Endothelial cell of umbilical vein (primary cell): ENCODE measurements around the gene ZBTB40. TPM values are rescaled to one million over a fixed set of nuclear protein-coding genes. Genes with fewer than 3 reads are reported as not detected.

ENCODE experiments used
- BruUV-seq: library from RNA; stranded (reverse); fragments of 400-500 nt; replicated peaks from 2 replicates; lab custom pipeline; 2021; lab: Mats Ljungman, UMichigan
- CTCF ChIA-PET: fragments of 300-600, 350-600 bp; sonication (Branson Sonifier 250); formaldehyde crosslinking; loops from one replicate; lab custom pipeline; 2021; ENCODE audit warnings: antibody characterized with exemption, inconsistent platforms; lab: Charles Lee
- POLR2A ChIA-PET: fragments of 300-600, 350-600 bp; sonication (Branson Sonifier 250); formaldehyde crosslinking; loops from one replicate; lab custom pipeline; 2021; ENCODE audit warnings: antibody characterized with exemption, inconsistent platforms; lab: Charles Lee
- DNase-seq: peaks from one replicate; pipeline ENCODE4 v3.0.0-alpha.2; 2011; ENCODE audit warnings: low read depth, low spot score
- FAIRE-seq: peaks from 2 replicates; lab custom pipeline; 2011; peaks lifted over from hg19 to GRCh38; lab: Jason Lieb, UNC
- H2AFZ ChIP-seq: 2 replicates; pipeline ENCODE4 v1.6.0; 2012; ENCODE audit warnings: low read depth, low read length, control low read depth, inconsistent platforms
- H3K27ac ChIP-seq: 2 replicates; pipeline ENCODE4 v1.5.1; 2011; ENCODE audit warnings: low read depth, mild to moderate bottlenecking, control low read depth, low read length, moderate library complexity; ENCODE audit not compliant: insufficient read depth
- H3K27me3 ChIP-seq, 2 experiments: 2 replicates each; pipeline versions ENCODE4 v1.6.0 to v1.6.1; 2011; ENCODE audit warnings: low read length in 2 of 2, mixed read lengths in 1 of 2; ENCODE audit not compliant: control insufficient read depth in 2 of 2, insufficient read depth in 2 of 2
- H3K36me3 ChIP-seq, 2 experiments: 2 replicates in 1 of 2; 3 replicates in 1 of 2; pipeline ENCODE4 v1.5.1; 2011; ENCODE audit warnings: low read length in 2 of 2, mild to moderate bottlenecking in 1 of 2, moderate library complexity in 1 of 2; ENCODE audit not compliant: control insufficient read depth in 2 of 2, insufficient read depth in 2 of 2; ENCODE audit errors: extremely low read depth in 1 of 2
- H3K4me1 ChIP-seq: 3 replicates; pipeline ENCODE4 v1.5.1; 2011; ENCODE audit warnings: mild to moderate bottlenecking, low read length; ENCODE audit not compliant: control insufficient read depth, insufficient read depth; ENCODE audit errors: extremely low read depth
- H3K4me2 ChIP-seq: 2 replicates; pipeline ENCODE4 v1.6.1; 2011; ENCODE audit warnings: low read length, control low read depth, mixed read lengths; ENCODE audit not compliant: insufficient read depth
- H3K4me3 ChIP-seq, 3 experiments: fragments of 200-600 bp in 1 of 3; sonication (generic), shearing (Covaris generic) in 1 of 3; replicated peaks in 1 of 3; 2 replicates each; pipeline ENCODE4 v1.5.1; 2011 to 2016; ENCODE audit warnings: control low read depth in 3 of 3, low read length in 3 of 3, mild to moderate bottlenecking in 2 of 3, inconsistent platforms in 1 of 3, low read depth in 1 of 3, moderate library complexity in 1 of 3; ENCODE audit not compliant: insufficient read depth in 1 of 3
- H3K79me2 ChIP-seq: 2 replicates; pipeline ENCODE4 v1.6.0; 2012; ENCODE audit warnings: low read length, inconsistent platforms; ENCODE audit not compliant: control insufficient read depth, insufficient read depth
- H3K9ac ChIP-seq: replicated peaks from 2 replicates; pipeline ENCODE3; 2011; ENCODE audit warnings: low read length, control low read depth; ENCODE audit not compliant: insufficient read depth; ENCODE audit errors: extremely low read depth
- H3K9me1 ChIP-seq: replicated peaks from 3 replicates; pipeline ENCODE4 v1.6.0; 2011; ENCODE audit warnings: mild to moderate bottlenecking, low read length; ENCODE audit not compliant: control insufficient read depth, insufficient read depth; ENCODE audit errors: extremely low read depth
- H3K9me3 ChIP-seq: replicated peaks from 2 replicates; pipeline ENCODE4 v1.5.1; 2012; ENCODE audit warnings: low read length, inconsistent platforms; ENCODE audit not compliant: control insufficient read depth, insufficient read depth
- H4K20me1 ChIP-seq: replicated peaks from 2 replicates; pipeline ENCODE3; 2011; ENCODE audit warnings: mild to moderate bottlenecking, low read length; ENCODE audit not compliant: control insufficient read depth, insufficient read depth; ENCODE audit errors: extremely low read depth
- EZH2 ChIP-seq: IDR thresholded peaks from 2 replicates; pipeline ENCODE4 v1.6.1; 2012; ENCODE audit warnings: borderline replicate concordance, low read depth, mild to moderate bottlenecking, moderate library complexity, low read length, inconsistent platforms; ENCODE audit not compliant: severe bottlenecking
- FOS ChIP-seq: IDR thresholded peaks from 2 replicates; pipeline ENCODE4 v1.6.1; 2011; ENCODE audit warnings: mild to moderate bottlenecking, low read length, moderate library complexity, borderline replicate concordance; ENCODE audit not compliant: insufficient read depth
- GATA2 ChIP-seq: IDR thresholded peaks from 2 replicates; pipeline ENCODE4 v1.7.0; 2011; ENCODE audit warnings: low read depth, mild to moderate bottlenecking, moderate library complexity, mixed read lengths, low read length; ENCODE audit not compliant: insufficient read length, insufficient read depth
- JUN ChIP-seq: IDR thresholded peaks from 2 replicates; pipeline ENCODE4 v1.6.1; 2011; ENCODE audit warnings: borderline replicate concordance, low read depth; ENCODE audit not compliant: insufficient read length, insufficient read depth
- MYC ChIP-seq: IDR thresholded peaks from one replicate; pipeline ENCODE4 v1.6.1; 2011; ENCODE audit warnings: mild to moderate bottlenecking, low read depth, low read length
- POLR2A ChIP-seq: IDR thresholded peaks from 2 replicates; pipeline ENCODE4 v1.6.1; 2012; ENCODE audit warnings: low read depth, mild to moderate bottlenecking, control low read depth, low read length
- dilution Hi-C: fragments of 300-500 bp; cut with MboI; formaldehyde crosslinking; loops from one replicate; pipeline ENCODE4 v1.15.0; 2019; ENCODE audit warnings: low sequenced_read_pairs; ENCODE audit not compliant: extremely low pct_ligation_motif_present
- intact Hi-C: fragments of 100-400 bp; cut with micrococcal nuclease; formaldehyde crosslinking; loops from one replicate; pipeline ENCODE4 v1.10.0; 2022
- polyA plus RNA-seq, 4 experiments: library from polyadenylated mRNA; depleted of rRNA in 3 of 4; stranded (reverse) in 3 of 4; unstranded in 1 of 4; fragments of >200 nt; gene quantifications; 2 replicates each; pipeline versions ENCODE4 v1.2.1 to v1.2.3, GENCODE V29; 2011 to 2012; ENCODE audit warnings: missing spikeins in 1 of 4
- total RNA-seq: library from RNA; stranded (reverse); gene quantifications from 2 replicates; pipeline ENCODE4 v1.2.3, GENCODE V29; 2021
- TF ChIP-seq, protein P1 (sequence below): IDR thresholded peaks from 2 replicates; pipeline ENCODE4 v1.6.1; 2011; ENCODE audit not compliant: insufficient read depth, insufficient read length
- TF ChIP-seq, protein P2 (sequence below), 2 donors: IDR thresholded peaks; 1 replicate in 1 of 2; 2 replicates in 1 of 2; pipeline ENCODE4 v1.5.1; 2011; ENCODE audit warnings: low read length in 2 of 2, mild to moderate bottlenecking in 2 of 2, moderate library complexity in 2 of 2, control low read depth in 1 of 2, inconsistent platforms in 1 of 2, low read depth in 1 of 2; ENCODE audit not compliant: insufficient read depth in 1 of 2; ENCODE audit errors: extremely low read depth in 1 of 2

The ZBTB40 gene
- total and polyA plus RNA-seq, 2 donors (not counting 3 experiments of a cell fraction or from before 2014, with no cell fraction given), result 12.3 to 21.3 TPM

- peak overlapping the region; percentile 5 for H3K4me2 ChIP-seq
- CTCF ChIA-PET, result interaction anchor here (0.7 to 1.2 kb wide), 4 partner anchors 12 to 36 kb away, joined by 3 to 4 read pairs (median 3); no protein-coding TSS in a partner anchor
- H3K9ac ChIP-seq, result no peak overlapping the region
- POLR2A ChIA-PET, result no interaction called here
- H3K27ac ChIP-seq, result peak overlapping the region; percentile 42
- peaks cover 16% of the 10 kb centered on the region for H3K79me2 ChIP-seq
- DNase-seq, result peak; percentile 79
- TF ChIP-seq POLR2A, result no peak
- TF ChIP-seq, protein P1, sequence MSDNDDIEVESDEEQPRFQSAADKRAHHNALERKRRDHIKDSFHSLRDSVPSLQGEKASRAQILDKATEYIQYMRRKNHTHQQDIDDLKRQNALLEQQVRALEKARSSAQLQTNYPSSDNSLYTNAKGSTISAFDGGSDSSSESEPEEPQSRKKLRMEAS, result no peak
- TF ChIP-seq, protein P2, sequence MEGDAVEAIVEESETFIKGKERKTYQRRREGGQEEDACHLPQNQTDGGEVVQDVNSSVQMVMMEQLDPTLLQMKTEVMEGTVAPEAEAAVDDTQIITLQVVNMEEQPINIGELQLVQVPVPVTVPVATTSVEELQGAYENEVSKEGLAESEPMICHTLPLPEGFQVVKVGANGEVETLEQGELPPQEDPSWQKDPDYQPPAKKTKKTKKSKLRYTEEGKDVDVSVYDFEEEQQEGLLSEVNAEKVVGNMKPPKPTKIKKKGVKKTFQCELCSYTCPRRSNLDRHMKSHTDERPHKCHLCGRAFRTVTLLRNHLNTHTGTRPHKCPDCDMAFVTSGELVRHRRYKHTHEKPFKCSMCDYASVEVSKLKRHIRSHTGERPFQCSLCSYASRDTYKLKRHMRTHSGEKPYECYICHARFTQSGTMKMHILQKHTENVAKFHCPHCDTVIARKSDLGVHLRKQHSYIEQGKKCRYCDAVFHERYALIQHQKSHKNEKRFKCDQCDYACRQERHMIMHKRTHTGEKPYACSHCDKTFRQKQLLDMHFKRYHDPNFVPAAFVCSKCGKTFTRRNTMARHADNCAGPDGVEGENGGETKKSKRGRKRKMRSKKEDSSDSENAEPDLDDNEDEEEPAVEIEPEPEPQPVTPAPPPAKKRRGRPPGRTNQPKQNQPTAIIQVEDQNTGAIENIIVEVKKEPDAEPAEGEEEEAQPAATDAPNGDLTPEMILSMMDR (IDR thresholded peaks at IDR 0.05; ENCODE audit: extremely low read depth in 1 of 2, insufficient read depth in 1 of 2, low read depth in 1 of 2, low read length in 2 of 2), result no peak
- no peak for TF ChIP-seq GATA2
- no peak for TF ChIP-seq FOS
- no peak for TF ChIP-seq EZH2
- TF ChIP-seq MYC, result no peak
- no peak for TF ChIP-seq JUN
- H3K4me3 ChIP-seq, result no peak overlapping the region
- peaks cover 3% of the 10 kb centered on the region for H4K20me1 ChIP-seq
- H3K27me3 ChIP-seq, result no peaks in the 10 kb centered on the region
- dilution Hi-C loops, result no loop called here
- no peaks in the 10 kb centered on the region for H3K9me3 ChIP-seq
- H3K36me3 ChIP-seq, result peaks cover 2 to 3% of the 10 kb centered on the region in 2 experiments
- peaks cover 14% of the 10 kb centered on the region for H3K4me1 ChIP-seq
- no TSS peak for BruUV-seq
- no peak for FAIRE-seq
- H3K9me1 ChIP-seq, result no peaks in the 10 kb centered on the region
- H2AFZ ChIP-seq, result peak overlapping the region; percentile 51
- intact Hi-C loops, result no loop called here
These were observed 36.7 kb downstream of the ZBTB40 start for GRCh38 chr1:22488319-22488718.
